Measurements from ENCODE around the gene KRT24. TPM values are rescaled to one million over a fixed set of nuclear protein-coding genes. Genes with fewer than 3 reads are reported as not detected.

The KRT24 gene
- total RNA-seq, 1 donor from 2014 or later, result not detected

GRCh38 chr17:40686192-40686591, 17.4 kb downstream of the KRT24 start:
- Mint-ChIP-seq H3K36me3 (ENCODE audit: low read depth) (no peaks in the 10 kb centered on the region), H3K4me1 (ENCODE audit: low read depth) (no peaks in the 10 kb centered on the region), H3K4me3 (ENCODE audit: unreplicated experiment) (no peak overlapping the region), H3K27ac (ENCODE audit: unreplicated experiment) (no peak overlapping the region), H3K27me3 (ENCODE audit: low read depth) (peaks cover 43% of the 10 kb centered on the region), H3K9me3 (ENCODE audit: low read depth) (no peaks in the 10 kb centered on the region)
- DNase-seq (ENCODE audit: low spot score), result no peak
- no peak for TF ChIP-seq CTCF (IDR thresholded peaks at IDR 0.05)

- H3K27me3 Mint-ChIP-seq (ENCODE audit: low read depth), result peaks cover 58% of the 10 kb centered on the region
- no peaks in the 10 kb centered on the region for H3K4me1 Mint-ChIP-seq (ENCODE audit: low read depth)
- no peaks in the 10 kb centered on the region for H3K9me3 Mint-ChIP-seq (ENCODE audit: low read depth)
Observed at GRCh38 chr17:40680998-40681397, 22.6 kb downstream of the KRT24 start.

GRCh38 chr17:40679523-40679907, 24.0 kb downstream of the KRT24 start:
- TF ChIP-seq CTCF (IDR thresholded peaks at IDR 0.05), result no peak
- Mint-ChIP-seq H3K4me3 (ENCODE audit: unreplicated experiment) (no peak overlapping the region), H3K36me3 (ENCODE audit: low read depth) (no peaks in the 10 kb centered on the region), H3K9me3 (ENCODE audit: low read depth) (no peaks in the 10 kb centered on the region), H3K27me3 (ENCODE audit: low read depth) (peaks cover 62% of the 10 kb centered on the region), H3K27ac (ENCODE audit: unreplicated experiment) (no peak overlapping the region), H3K4me1 (ENCODE audit: low read depth) (no peaks in the 10 kb centered on the region)
- DNase-seq (ENCODE audit: low spot score), result no peak

More at GRCh38 chr17:40680998-40681397, 22.6 kb downstream of the KRT24 start:
- Mint-ChIP-seq H3K36me3 (ENCODE audit: low read depth) (no peaks in the 10 kb centered on the region), H3K4me3 (ENCODE audit: unreplicated experiment) (no peak overlapping the region), H3K27ac (ENCODE audit: unreplicated experiment) (no peak overlapping the region)
- no peak for DNase-seq (ENCODE audit: low spot score)
- TF ChIP-seq CTCF (IDR thresholded peaks at IDR 0.05), result no peak

GRCh38 chr17:40678902-40679522, 24.5 kb downstream of the KRT24 start:
- no peaks in the 10 kb centered on the region for H3K36me3 Mint-ChIP-seq (ENCODE audit: low read depth)
- peaks cover 64% of the 10 kb centered on the region for H3K27me3 Mint-ChIP-seq (ENCODE audit: low read depth)
- no peak for TF ChIP-seq CTCF (IDR thresholded peaks at IDR 0.05)

GRCh38 chr17:40675905-40676304, 27.6 kb downstream of the KRT24 start:
- Mint-ChIP-seq H3K36me3 (ENCODE audit: low read depth) (peaks cover 1% of the 10 kb centered on the region), H3K4me3 (ENCODE audit: unreplicated experiment) (no peak overlapping the region), H3K9me3 (ENCODE audit: low read depth) (no peaks in the 10 kb centered on the region), H3K4me1 (ENCODE audit: low read depth) (no peaks in the 10 kb centered on the region), H3K27ac (ENCODE audit: unreplicated experiment) (no peak overlapping the region), H3K27me3 (ENCODE audit: low read depth) (peaks cover 66% of the 10 kb centered on the region)
- no peak for DNase-seq (ENCODE audit: low spot score)
- no peak for TF ChIP-seq CTCF (IDR thresholded peaks at IDR 0.05)

More at GRCh38 chr17:40678902-40679522, 24.5 kb downstream of the KRT24 start:
- H3K4me3 Mint-ChIP-seq (ENCODE audit: unreplicated experiment), result no peak overlapping the region
- H3K27ac Mint-ChIP-seq (ENCODE audit: unreplicated experiment), result no peak overlapping the region
- no peak for DNase-seq (ENCODE audit: low spot score)
- no peaks in the 10 kb centered on the region for H3K9me3 Mint-ChIP-seq (ENCODE audit: low read depth)
- H3K4me1 Mint-ChIP-seq (ENCODE audit: low read depth), result no peaks in the 10 kb centered on the region

Measured in chondrocyte (in vitro differentiated cells).